SK-MEL-5 (cell line): Measurements from ENCODE around the gene REEP5. TPM values are rescaled to one million over a fixed set of nuclear protein-coding genes. Genes with fewer than 3 reads are reported as not detected.
"Not testable (repeated sequence)": the region's sequence is repeated elsewhere in the genome, so short reads cannot be mapped to it uniquely, and the experiment has no call there.

Experiments used
- DNase-seq: peaks from one replicate; pipeline ENCODE4 v3.0.0-alpha.2; 2016; ENCODE audit warnings: low read depth, low spot score
- in situ Hi-C: cut with HindIII; loops from 2 replicates; pipeline ENCODE4 v1.10.0; 2016; ENCODE audit warnings: low sequenced_read_pairs, high pct_unique_total_duplicates, low pct_unique_long_range_greater_than_20kb
- total RNA-seq: library from RNA; depleted of rRNA; stranded (reverse); fragments of >200 nt; shearing (Covaris generic); gene quantifications from 2 replicates; pipeline ENCODE4 v1.2.3, GENCODE V29; 2014

REEP5 gene
- total RNA-seq, 1 experiment from 2014 or later: 32.4 TPM

GRCh38 chr5:112908854-112909253, 13.2 kb downstream of the REEP5 start:
- in situ Hi-C loops: no loop called here
- no peak for DNase-seq

GRCh38 chr5:112907166-112907631, 14.8 kb downstream of the REEP5 start:
- DNase-seq: no peak
- in situ Hi-C loops: no loop called here

GRCh38 chr5:112906637-112907036, 15.4 kb downstream of the REEP5 start:
- DNase-seq: no peak
- in situ Hi-C loops: no loop called here

GRCh38 chr5:112904996-112905395, 17.0 kb downstream of the REEP5 start:
- DNase-seq, in situ Hi-C loops: not testable (repeated sequence)

- in situ Hi-C loops: no loop called here
Measured at GRCh38 chr5:112902561-112902960, 19.5 kb downstream of the REEP5 start.

GRCh38 chr5:112895682-112896081, 26.3 kb downstream of the REEP5 start:
- in situ Hi-C loops: no loop called here
- no peak for DNase-seq

More at GRCh38 chr5:112902561-112902960, 19.5 kb downstream of the REEP5 start:
- DNase-seq: no peak

GRCh38 chr5:112892776-112893175, 29.3 kb downstream of the REEP5 start:
- no peak for DNase-seq
- in situ Hi-C loops: no loop called here

GRCh38 chr5:112892066-112892465, 30.0 kb downstream of the REEP5 start:
- in situ Hi-C loops, DNase-seq: not testable (repeated sequence)

- in situ Hi-C loops: no loop called here
- no peak for DNase-seq
Measured at GRCh38 chr5:112886975-112887374, 35.1 kb downstream of the REEP5 start.

GRCh38 chr5:112885001-112885400, 37.0 kb downstream of the REEP5 start:
- in situ Hi-C loops: no loop called here

GRCh38 chr5:112883192-112883591, 38.8 kb downstream of the REEP5 start:
- in situ Hi-C loops: no loop called here
- no peak for DNase-seq

More at GRCh38 chr5:112885001-112885400, 37.0 kb downstream of the REEP5 start:
- DNase-seq: no peak

- no peak for DNase-seq
- in situ Hi-C loops: no loop called here
Measured at GRCh38 chr5:112880219-112880964, 41.6 kb downstream of the REEP5 start.

GRCh38 chr5:112878760-112879159, 43.3 kb downstream of the REEP5 start:
- no peak for DNase-seq
- in situ Hi-C loops: no loop called here

- in situ Hi-C loops: no loop called here
- no peak for DNase-seq
Measured at GRCh38 chr5:112878101-112878500, 43.9 kb downstream of the REEP5 start.

- DNase-seq: no peak
- in situ Hi-C loops: no loop called here
Measured at GRCh38 chr5:112876362-112876761, 45.7 kb downstream of the REEP5 start.

- DNase-seq: no peak
- in situ Hi-C loops: no loop called here
Measured at GRCh38 chr5:112870966-112871365, 51.1 kb downstream of the REEP5 start.

GRCh38 chr5:112869948-112870347, 52.1 kb downstream of the REEP5 start:
- no peak for DNase-seq
- in situ Hi-C loops: no loop called here

GRCh38 chr5:112867411-112867810, 54.6 kb downstream of the REEP5 start:
- DNase-seq: no peak
- in situ Hi-C loops: no loop called here

GRCh38 chr5:112866739-112867138, 55.3 kb downstream of the REEP5 start:
- DNase-seq: no peak
- in situ Hi-C loops: no loop called here
